Natural killer cell (primary cell): ENCODE results near the gene TFIP11. TPM values are rescaled to one million over a fixed set of nuclear protein-coding genes. Genes with fewer than 3 reads are reported as not detected.

Source experiments
- ATAC-seq, 3 donors: fragments of 150-1000 bp in 2 of 3; fragments of 200-7000 bp in 1 of 3; cut with Tn5 transposase; 1 replicate in 1 of 3; 2 replicates in 2 of 3; pipeline ENCODE4 v1.10.0; 2021; ENCODE audit warnings: mild to moderate bottlenecking in 2 of 3, moderate library complexity in 2 of 3
- DNase-seq, 2 donors: peaks; one replicate each; pipeline versions ENCODE4 v3.0.0 to v3.0.0-alpha.2; 2013 to 2021; ENCODE audit warnings: mixed read lengths in 1 of 2
- H3K27ac ChIP-seq: one replicate; pipeline ENCODE4 v1.5.1; 2013; ENCODE audit warnings: mild to moderate bottlenecking, low read length
- H3K27me3 ChIP-seq: one replicate; pipeline ENCODE4 v1.6.1; 2013; ENCODE audit warnings: low read length; ENCODE audit not compliant: control insufficient read depth, insufficient read depth
- H3K36me3 ChIP-seq: one replicate; pipeline ENCODE4 v1.6.1; 2013; ENCODE audit warnings: low read length; ENCODE audit not compliant: control insufficient read depth, insufficient read depth
- H3K4me1 ChIP-seq: one replicate; pipeline ENCODE4 v1.6.1; 2013; ENCODE audit warnings: low read length; ENCODE audit not compliant: control insufficient read depth, insufficient read depth
- H3K4me3 ChIP-seq: one replicate; pipeline ENCODE4 v1.5.1; 2013; ENCODE audit warnings: low read length
- H3K9me3 ChIP-seq: one replicate; pipeline ENCODE4 v1.6.1; 2013; ENCODE audit warnings: low read length; ENCODE audit not compliant: control insufficient read depth, insufficient read depth
- H3K27ac Mint-ChIP-seq, 2 donors: one replicate each; pipeline ENCODE4 v1.8.0; 2022; ENCODE audit warnings: mild to moderate bottlenecking in 2 of 2, mixed read lengths in 2 of 2, moderate library complexity in 1 of 2
- H3K27me3 Mint-ChIP-seq, 2 donors: one replicate each; pipeline ENCODE4 v1.8.0; 2022; ENCODE audit warnings: low read depth in 2 of 2, mixed read lengths in 2 of 2
- H3K36me3 Mint-ChIP-seq: one replicate; pipeline ENCODE4 v1.8.0; 2022; ENCODE audit warnings: mixed read lengths
- H3K4me1 Mint-ChIP-seq, 2 donors: one replicate each; pipeline ENCODE4 v1.8.0; 2022; ENCODE audit warnings: mixed read lengths in 2 of 2
- H3K4me3 Mint-ChIP-seq: one replicate; pipeline ENCODE4 v1.8.0; 2022; ENCODE audit warnings: mild to moderate bottlenecking, moderate library complexity, mixed read lengths
- H3K9me3 Mint-ChIP-seq, 2 donors: one replicate each; pipeline ENCODE4 v1.8.0; 2022; ENCODE audit warnings: mixed read lengths in 2 of 2
- CTCF ChIP-seq: fragments of 200-600 bp; IDR thresholded peaks from one replicate; pipeline ENCODE4 v1.8.0; 2022; ENCODE audit warnings: antibody characterized with exemption
- WGBS: methylation state at CpG from one replicate; pipeline ENCODE4 v1.1.7; 2013; ENCODE audit warnings: missing lambda C conversion rate; ENCODE audit not compliant: insufficient coverage; 5-methylcytosine and 5-hydroxymethylcytosine counted together
- intact Hi-C: fragments of 100-400 bp; cut with micrococcal nuclease; formaldehyde crosslinking; loops from one replicate; pipeline ENCODE4 v1.14.2; 2022
- total RNA-seq, 4 donors: library from RNA; stranded (reverse); fragments of 120-200 nt in 1 of 4; gene quantifications; one replicate each; pipeline versions ENCODE4 v1.2.3 to v1.2.4, GENCODE V29; 2013 to 2022

Gene TFIP11
- total RNA-seq, 3 donors from 2014 or later (not counting 1 experiment from before 2014, with no cell fraction given), result 108 to 131 (median 124) TPM

- Histone ChIP-seq H3K4me3 (no peak overlapping the region), H3K27me3 (no peaks in the 10 kb centered on the region), H3K9me3 (no peaks in the 10 kb centered on the region), H3K36me3 (peaks cover 20% of the 10 kb centered on the region), H3K4me1 (peaks cover 79% of the 10 kb centered on the region), H3K27ac (no peak overlapping the region)
- ATAC-seq (no peak), DNase-seq (no peak)
- no peak overlapping the region for H3K4me3 Mint-ChIP-seq
- no peaks in the 10 kb centered on the region for H3K9me3 Mint-ChIP-seq
- H3K27me3 Mint-ChIP-seq, result no peaks in the 10 kb centered on the region
- WGBS, result 90% methylated on average over 3 of the region's 3 CpGs
- H3K4me1 Mint-ChIP-seq, result peaks cover 68 to 83% of the 10 kb centered on the region in 2 donors
- H3K27ac Mint-ChIP-seq, result peak overlapping the region; percentile 81 to 87
- no peaks in the 10 kb centered on the region for H3K36me3 Mint-ChIP-seq
- intact Hi-C loops, result no loop called here
- no peak for TF ChIP-seq CTCF
Observed at GRCh38 chr22:26558248-26558895, 46.1 kb upstream of the TFIP11 start.

GRCh38 chr22:26556904-26557303 lies 44.6 kb upstream of the TFIP11 start:
- DNase-seq (no peak), ATAC-seq (no peak)
- Mint-ChIP-seq H3K36me3 (no peaks in the 10 kb centered on the region), H3K27me3 (no peaks in the 10 kb centered on the region), H3K4me3 (no peak overlapping the region), H3K27ac (peak overlapping the region; percentile 81 to 87), H3K4me1 (peaks cover 66 to 80% of the 10 kb centered on the region in 2 donors), H3K9me3 (no peaks in the 10 kb centered on the region)
- intact Hi-C loops, result no loop called here
- H3K36me3 ChIP-seq, result peaks cover 20% of the 10 kb centered on the region
- H3K27me3 ChIP-seq, result no peaks in the 10 kb centered on the region
- no peak for TF ChIP-seq CTCF
- no peak overlapping the region for H3K4me3 ChIP-seq
- no peak overlapping the region for H3K27ac ChIP-seq
- H3K4me1 ChIP-seq, result peaks cover 80% of the 10 kb centered on the region
- 97% methylated on average over 5 of the region's 5 CpGs for WGBS
- no peaks in the 10 kb centered on the region for H3K9me3 ChIP-seq

DNA sequence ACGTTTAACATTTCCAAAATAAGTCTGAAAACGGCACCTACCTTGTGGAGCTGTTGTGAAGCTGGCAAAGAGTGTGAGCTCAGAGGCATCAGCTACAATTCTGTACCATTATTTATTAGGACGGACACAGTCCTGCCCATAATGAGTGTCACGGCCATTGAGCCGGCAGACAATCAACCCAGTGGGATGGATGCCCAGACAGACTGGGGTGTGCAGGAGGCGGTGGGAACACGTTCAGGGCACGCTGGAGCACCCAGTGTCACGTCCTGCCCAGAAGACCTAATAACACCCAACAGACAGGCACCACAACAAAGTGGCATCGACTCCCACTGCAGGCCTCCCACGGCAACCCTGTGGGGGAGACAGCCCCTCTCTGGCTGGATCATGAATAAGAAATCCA lies 43.2 kb upstream of the TFIP11 start:
- H3K9me3 ChIP-seq, result no peaks in the 10 kb centered on the region
- Mint-ChIP-seq H3K27ac (peak overlapping the region; percentile 81 to 87), H3K36me3 (no peaks in the 10 kb centered on the region), H3K27me3 (no peaks in the 10 kb centered on the region), H3K9me3 (no peaks in the 10 kb centered on the region), H3K4me3 (no peak overlapping the region), H3K4me1 (peaks cover 70 to 80% of the 10 kb centered on the region in 2 donors)
- 94% methylated on average over 11 of the region's 11 CpGs for WGBS
- H3K4me3 ChIP-seq, result no peak overlapping the region
- peaks cover 89% of the 10 kb centered on the region for H3K4me1 ChIP-seq
- no peak for DNase-seq
- peaks cover 21% of the 10 kb centered on the region for H3K36me3 ChIP-seq
- ATAC-seq, result no peak
- intact Hi-C loops, result no loop called here
- no peaks in the 10 kb centered on the region for H3K27me3 ChIP-seq
- TF ChIP-seq CTCF, result no peak
- no peak overlapping the region for H3K27ac ChIP-seq

DNA sequence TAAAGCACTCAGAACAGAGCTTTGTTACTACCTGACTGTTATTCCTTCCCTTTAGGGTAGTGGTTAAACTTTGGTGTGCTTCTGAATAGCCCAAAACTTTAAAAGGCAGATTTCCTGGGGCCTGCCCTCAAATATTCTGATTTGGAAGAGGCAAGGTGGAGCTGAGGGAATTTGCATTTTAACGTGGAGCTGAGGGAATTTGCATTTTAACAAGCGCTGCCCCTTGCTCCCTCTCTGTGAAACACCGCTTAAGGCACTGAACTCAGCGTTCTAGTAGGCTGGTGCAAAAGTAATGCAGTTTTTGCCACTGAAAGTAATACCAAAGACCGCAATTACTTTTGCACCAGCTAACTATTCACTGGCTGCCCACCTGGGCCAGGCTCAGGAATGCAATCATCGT lies 42.7 kb upstream of the TFIP11 start:
- H3K36me3 Mint-ChIP-seq, result no peaks in the 10 kb centered on the region
- Histone ChIP-seq H3K27me3 (no peaks in the 10 kb centered on the region), H3K4me1 (peaks cover 90% of the 10 kb centered on the region), H3K36me3 (peaks cover 21% of the 10 kb centered on the region), H3K4me3 (no peak overlapping the region), H3K9me3 (no peaks in the 10 kb centered on the region), H3K27ac (no peak overlapping the region)
- WGBS, result 88% methylated on average over 6 of the region's 6 CpGs
- DNase-seq (no peak), ATAC-seq (no peak)
- intact Hi-C loops, result no loop called here
- H3K4me1 Mint-ChIP-seq, result peaks cover 70 to 80% of the 10 kb centered on the region in 2 donors
- no peaks in the 10 kb centered on the region for H3K27me3 Mint-ChIP-seq
- peak overlapping the region; percentile 76 to 81 for H3K27ac Mint-ChIP-seq
- no peaks in the 10 kb centered on the region for H3K9me3 Mint-ChIP-seq
- H3K4me3 Mint-ChIP-seq, result no peak overlapping the region
- no peak for TF ChIP-seq CTCF
